GM12873 (cell line): ENCODE measurements around the gene RAD9B.

Source experiments
- CTCF ChIP-seq: IDR thresholded peaks from 2 replicates; pipeline ENCODE4 v1.5.1; 2012; ENCODE audit warnings: low read depth, mild to moderate bottlenecking, moderate library complexity, low read length, control low read depth; ENCODE audit not compliant: insufficient read depth; ENCODE audit errors: missing control alignments

The RAD9B gene

DNA sequence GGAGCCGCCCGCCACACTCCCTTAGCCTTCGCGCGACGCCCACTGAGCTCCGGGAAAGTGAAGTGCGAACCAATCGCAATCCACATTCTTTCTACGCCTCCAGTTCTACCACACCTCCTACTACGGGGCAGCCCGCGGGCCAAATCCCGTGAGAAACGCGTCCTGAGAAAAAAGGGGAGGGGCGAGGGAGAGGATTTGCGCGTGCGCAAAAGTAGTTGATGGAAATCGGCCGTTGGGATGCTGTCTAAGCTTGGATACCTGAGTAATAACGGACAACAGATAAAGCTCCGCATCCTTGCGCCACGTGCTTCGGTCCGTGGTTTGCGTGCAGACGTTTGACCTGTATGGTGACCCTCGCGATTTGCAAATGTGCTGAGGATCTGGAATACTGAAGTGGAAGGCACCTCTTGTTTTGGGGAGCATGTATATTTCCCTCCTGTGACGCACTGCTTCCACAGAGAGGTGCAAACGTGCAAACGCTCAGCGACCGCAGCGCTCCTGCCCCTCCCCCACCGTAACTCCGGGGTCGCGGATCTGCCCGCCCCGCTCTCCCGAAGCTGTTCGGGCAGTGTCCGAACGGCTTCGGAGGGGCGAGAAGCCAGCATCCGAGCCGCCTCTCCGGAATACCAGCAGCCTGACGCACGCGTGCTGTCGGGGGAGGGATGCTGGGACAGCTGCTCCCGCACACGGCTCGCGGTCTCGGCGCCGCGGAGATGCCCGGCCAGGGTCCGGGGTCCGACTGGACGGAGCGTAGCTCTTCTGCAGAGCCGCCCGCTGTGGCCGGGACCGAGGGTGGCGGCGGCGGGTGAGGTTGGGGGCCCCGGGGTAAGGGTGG is 33.7 kb upstream of the RAD9B start, which contains the start of the genes FAM216A and GPN3:
Gene FAM216A (plus strand): TSS at position 632 of the 835 bp plus-strand sequence. CDS start 31 bp downstream, at position 663.
Gene GPN3 (minus strand): TSS at position 44 of the 835 bp plus-strand sequence. CDS start 54 bp downstream, outside the sequence.
- no peak for TF ChIP-seq CTCF

DNA sequence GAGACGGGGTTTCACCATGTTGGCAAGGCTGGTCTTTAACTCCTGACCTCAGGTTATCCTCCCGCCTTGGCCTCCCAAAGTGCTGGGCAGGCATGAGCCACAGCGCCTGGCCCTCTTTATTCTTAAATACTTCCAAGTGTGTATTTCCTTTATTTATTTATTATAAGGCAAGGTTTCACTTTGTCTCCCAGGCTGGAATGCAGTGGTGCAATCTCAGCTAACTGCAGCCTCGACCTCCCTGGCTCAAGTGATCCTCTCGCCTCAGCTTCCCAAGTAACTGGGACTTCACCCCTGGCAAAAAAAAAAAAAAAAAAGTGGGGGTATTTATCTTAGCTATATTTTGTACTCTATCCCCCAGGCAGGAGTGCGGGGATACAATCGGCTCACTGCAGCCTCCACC is 26.7 kb upstream of the RAD9B start:
- no peak for TF ChIP-seq CTCF

- no peak for TF ChIP-seq CTCF
Measured at GRCh38 chr12:110498984-110499706, 3.0 kb upstream of the RAD9B start.

DNA sequence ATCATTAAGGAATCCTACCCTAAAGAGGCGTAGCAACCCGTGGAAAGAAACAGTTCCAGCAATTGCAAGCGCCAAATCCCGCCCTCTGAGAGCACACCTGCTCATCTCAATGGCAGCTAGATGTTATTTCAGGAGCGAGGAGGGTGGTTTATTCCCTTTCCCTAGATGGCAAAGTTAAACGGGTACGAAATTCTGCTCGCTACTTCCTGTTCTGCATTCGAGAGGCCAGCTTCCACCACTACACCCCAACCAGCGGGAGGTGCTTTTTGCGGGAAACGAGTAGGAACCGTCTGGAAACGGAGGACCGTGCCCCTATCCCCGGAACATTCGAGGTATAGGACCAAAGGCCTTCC is 756 bp upstream of the RAD9B start:
- TF ChIP-seq CTCF: no peak

- no peak for TF ChIP-seq CTCF
Measured at GRCh38 chr12:110503432-110503831, 1.3 kb downstream of the RAD9B start.

- TF ChIP-seq CTCF: no peak
Measured at GRCh38 chr12:110505332-110505731, 3.2 kb downstream of the RAD9B start.

DNA sequence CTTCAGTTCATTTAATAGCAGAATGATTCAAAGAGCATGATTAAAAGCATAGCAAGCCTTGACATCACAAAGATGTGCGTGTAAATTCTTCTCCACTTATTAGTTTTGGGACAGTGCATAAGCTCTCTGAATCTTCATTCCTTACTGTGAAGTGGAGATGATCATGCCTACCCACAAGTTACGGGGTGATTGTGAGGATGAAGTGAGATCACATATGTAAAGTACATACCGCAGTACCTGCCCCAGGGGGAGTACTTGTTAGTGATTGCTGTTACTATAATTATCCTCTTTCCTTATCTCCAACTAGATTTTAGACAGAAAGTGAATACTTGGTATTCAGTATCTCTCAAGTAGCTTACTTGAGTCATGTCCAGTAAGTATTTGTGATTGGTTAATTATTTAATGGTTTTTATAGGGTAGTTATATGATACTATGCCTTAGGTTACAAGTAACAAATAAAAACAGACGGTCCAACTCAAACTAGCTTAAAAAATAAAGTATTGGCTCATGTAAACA is 6.0 kb downstream of the RAD9B start:
- no peak for TF ChIP-seq CTCF
